Heart right ventricle (tissue), 16 donors: Measurements from ENCODE around the gene MAPRE2. TPM values are rescaled to one million over a fixed set of nuclear protein-coding genes. Genes with fewer than 3 reads are reported as not detected.

Source experiments
- ATAC-seq, 8 donors: fragments of 200-7000 bp; cut with Tn5 transposase; one replicate each; pipeline ENCODE4 v1.9.1; 2020; ENCODE audit warnings: mild to moderate bottlenecking in 8 of 8, moderate library complexity in 8 of 8, moderate number of reproducible peaks in 1 of 8
- DNase-seq, 2 donors: peaks; one replicate each; pipeline ENCODE4 v3.0.0-alpha.2; 2020
- H3K27ac ChIP-seq, 10 donors: fragments of 200-600 bp; sonication (generic) in 2 of 10; one replicate each; pipeline versions ENCODE4 v1.5.0 to v1.8.0; 2020 to 2022; ENCODE audit warnings: mild to moderate bottlenecking in 3 of 10
- H3K27me3 ChIP-seq, 7 donors: fragments of 200-600 bp; one replicate each; pipeline ENCODE4 v1.8.0; 2021 to 2022; ENCODE audit warnings: mild to moderate bottlenecking in 2 of 7
- H3K36me3 ChIP-seq, 9 donors: fragments of 200-600 bp; sonication (generic) in 1 of 9; one replicate each; pipeline versions ENCODE4 v1.5.0 to v1.8.0; 2020 to 2022; ENCODE audit warnings: mild to moderate bottlenecking in 2 of 9
- H3K4me1 ChIP-seq, 9 donors: fragments of 200-600 bp; sonication (generic) in 1 of 9; one replicate each; pipeline versions ENCODE4 v1.5.0 to v1.8.0; 2020 to 2022; ENCODE audit warnings: mild to moderate bottlenecking in 4 of 9
- H3K4me3 ChIP-seq, 10 donors: fragments of 200-600 bp; sonication (generic) in 2 of 10; one replicate each; pipeline versions ENCODE4 v1.5.0 to v1.8.0; 2020 to 2022; ENCODE audit warnings: mild to moderate bottlenecking in 7 of 10, moderate library complexity in 2 of 10
- H3K9me3 ChIP-seq, 11 donors: fragments of 200-600 bp in 10 of 11; sonication (generic) in 2 of 11; one replicate each; pipeline versions ENCODE4 v1.5.0 to v1.8.0; 2013 to 2022; ENCODE audit warnings: mild to moderate bottlenecking in 2 of 11, control low read depth in 1 of 11, moderate library complexity in 1 of 11
- WGBS, 2 donors: extraction: QIAGEN DNeasy Blood & Tissue Kit; methylation state at CpG; one replicate each; pipeline ENCODE4 v1.1.7; 2013; ENCODE audit warnings: inconsistent platforms in 1 of 2; 5-methylcytosine and 5-hydroxymethylcytosine counted together
- intact Hi-C, 10 donors: fragments of 100-400 bp; cut with DNase I; formaldehyde crosslinking; loops; one replicate each; pipeline versions ENCODE4 v1.11.1 to v1.14.2; 2022
- polyA plus RNA-seq, 2 donors: library from polyadenylated mRNA; stranded (reverse); fragments of 200-250 nt; gene quantifications; one replicate each; pipeline ENCODE4 v1.2.3, GENCODE V29; 2013
- total RNA-seq, 10 donors: library from RNA; stranded (reverse); fragmentation: NEBNext Ultra II Directional in 3 of 10; extraction: Animal tissue kit (Norgen Biotek cat#: 25700) in 3 of 10; gene quantifications; one replicate each; pipeline versions ENCODE4 v1.2.1 to v1.2.4, GENCODE V29; 2021 to 2023
- TF ChIP-seq, protein P1 (sequence below), 9 donors: fragments of 200-600 bp; sonication (generic) in 2 of 9; IDR thresholded peaks; one replicate each; pipeline versions ENCODE4 v1.5.0 to v1.8.0; 2021 to 2022; ENCODE audit warnings: antibody characterized with exemption in 9 of 9, mild to moderate bottlenecking in 5 of 9, moderate library complexity in 1 of 9
- donor health status: Arrhythmogenic right ventricular cardiomyopathy.
- donor health status: ischemic (EF 13 %, LVEDD 7.1; RV severe dilation, severe dysfunction).
- donor health status: healthy with polysubstance abuse.
- donor health status: DM: no; HTN: yes; CAD: no.
- donor health status: DM: no; HTN: no; CAD: no.
- donor health status: ischemic (EF 25% LVEDD 6.9; RV normal size, moderate dysfunction).
- donor health status: ischemic (EF 25% LVEDD 5.7; RV mildly dilated, moderate dysfunction).
- donor health status: healthy.
- donor health status: DM: yes; HTN: yes; CAD: no.
- donor health status: Ischemic cardiomyopathy.
- donor health status: ischemic (EF 35%, LVEDD 5.7; RV mildly dilated, moderate dysfunction).
- donor health status: nonischemic (EF 11% LVEDD 7.7; RV severe dilation, severe dysfunction).
- donor health status: DM: yes; HTN: yes; CAD: no.
- donor health status: PGD.
- donor health status: ischemic (EF 29% LVEDD 5.4; RV normal size, mild dysfunction).
- donor health status: nonischemic (EF 23%, LVEDD 6.1; RV moderate dilation, normal function).

MAPRE2 gene
- total and polyA plus RNA-seq, 12 donors, result 31.7 to 211 (median 130) TPM

DNA sequence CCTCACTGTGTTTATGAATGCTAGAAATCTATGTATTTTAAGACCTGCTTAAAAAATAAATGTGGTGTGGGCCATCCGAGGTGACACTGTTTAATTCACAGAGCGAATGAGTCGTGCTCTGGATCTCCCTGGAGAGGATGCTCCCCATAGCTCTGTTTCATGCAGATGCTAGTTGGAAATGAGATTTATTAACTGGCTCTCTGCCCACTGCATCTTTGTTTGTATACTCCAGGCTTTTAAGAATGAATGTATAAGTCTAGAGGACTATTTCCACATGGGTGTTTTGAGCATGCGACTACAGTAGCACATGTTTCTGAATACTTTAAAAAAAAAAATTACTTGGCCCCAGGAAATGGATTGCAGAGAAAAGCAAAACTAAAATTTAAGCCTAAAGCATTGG lies 3.9 kb downstream of the MAPRE2 start:
- Histone ChIP-seq H3K27me3 (no peaks in the 10 kb centered on the region), H3K27ac (peak overlapping the region in 7 of 10 donors; percentile 49 to 92 (median 88)), H3K4me1 (peaks cover 13 to 88% (median 71%) of the 10 kb centered on the region in 9 donors), H3K9me3 (no peaks in the 10 kb centered on the region), H3K36me3 (no peaks in the 10 kb centered on the region), H3K4me3 (peak overlapping the region in 5 of 10 donors; percentile 15 to 71 (median 24))
- DNase-seq, result no peak
- WGBS, 2 donors, result 13 to 14% methylated on average over 4 of the region's 4 CpGs
- TF ChIP-seq, protein P1, sequence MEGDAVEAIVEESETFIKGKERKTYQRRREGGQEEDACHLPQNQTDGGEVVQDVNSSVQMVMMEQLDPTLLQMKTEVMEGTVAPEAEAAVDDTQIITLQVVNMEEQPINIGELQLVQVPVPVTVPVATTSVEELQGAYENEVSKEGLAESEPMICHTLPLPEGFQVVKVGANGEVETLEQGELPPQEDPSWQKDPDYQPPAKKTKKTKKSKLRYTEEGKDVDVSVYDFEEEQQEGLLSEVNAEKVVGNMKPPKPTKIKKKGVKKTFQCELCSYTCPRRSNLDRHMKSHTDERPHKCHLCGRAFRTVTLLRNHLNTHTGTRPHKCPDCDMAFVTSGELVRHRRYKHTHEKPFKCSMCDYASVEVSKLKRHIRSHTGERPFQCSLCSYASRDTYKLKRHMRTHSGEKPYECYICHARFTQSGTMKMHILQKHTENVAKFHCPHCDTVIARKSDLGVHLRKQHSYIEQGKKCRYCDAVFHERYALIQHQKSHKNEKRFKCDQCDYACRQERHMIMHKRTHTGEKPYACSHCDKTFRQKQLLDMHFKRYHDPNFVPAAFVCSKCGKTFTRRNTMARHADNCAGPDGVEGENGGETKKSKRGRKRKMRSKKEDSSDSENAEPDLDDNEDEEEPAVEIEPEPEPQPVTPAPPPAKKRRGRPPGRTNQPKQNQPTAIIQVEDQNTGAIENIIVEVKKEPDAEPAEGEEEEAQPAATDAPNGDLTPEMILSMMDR (IDR thresholded peaks at IDR 0.05), result no peak
- intact Hi-C loops, result no loop called here
- ATAC-seq, result no peak

DNA sequence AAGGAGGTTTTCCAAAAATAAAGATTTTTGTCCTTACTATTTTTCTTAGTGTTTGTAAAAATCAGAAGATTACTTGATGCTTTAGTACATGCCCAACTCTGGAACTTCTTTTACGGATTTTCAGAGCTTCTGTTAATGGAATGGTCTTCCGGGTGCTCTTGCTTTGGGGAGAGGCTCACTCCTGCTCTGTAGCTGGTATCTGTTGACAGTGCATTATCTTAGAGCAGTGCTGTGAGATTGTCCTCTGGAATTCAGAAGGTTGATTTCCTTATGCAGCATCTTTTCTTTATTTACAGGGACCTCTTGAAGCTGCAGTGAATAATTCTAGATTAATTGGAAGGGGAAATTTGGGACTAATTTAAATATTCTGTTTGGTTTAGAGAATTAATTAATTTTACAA lies 4.6 kb downstream of the MAPRE2 start:
- 29 to 41% methylated on average over 2 of the region's 2 CpGs for WGBS, 2 donors
- no peaks in the 10 kb centered on the region for H3K36me3 ChIP-seq
- peaks cover 15 to 89% (median 77%) of the 10 kb centered on the region in 9 donors for H3K4me1 ChIP-seq
- TF ChIP-seq, protein P1 (IDR thresholded peaks at IDR 0.05), result no peak
- ATAC-seq (no peak), DNase-seq (no peak)
- peak overlapping the region in 8 of 10 donors; percentile 21 to 91 (median 86) for H3K27ac ChIP-seq
- H3K27me3 ChIP-seq, result no peaks in the 10 kb centered on the region
- peak overlapping the region in 6 of 10 donors; percentile 4 to 71 (median 18) for H3K4me3 ChIP-seq
- H3K9me3 ChIP-seq, result no peaks in the 10 kb centered on the region
- intact Hi-C loops, result no loop called here

DNA sequence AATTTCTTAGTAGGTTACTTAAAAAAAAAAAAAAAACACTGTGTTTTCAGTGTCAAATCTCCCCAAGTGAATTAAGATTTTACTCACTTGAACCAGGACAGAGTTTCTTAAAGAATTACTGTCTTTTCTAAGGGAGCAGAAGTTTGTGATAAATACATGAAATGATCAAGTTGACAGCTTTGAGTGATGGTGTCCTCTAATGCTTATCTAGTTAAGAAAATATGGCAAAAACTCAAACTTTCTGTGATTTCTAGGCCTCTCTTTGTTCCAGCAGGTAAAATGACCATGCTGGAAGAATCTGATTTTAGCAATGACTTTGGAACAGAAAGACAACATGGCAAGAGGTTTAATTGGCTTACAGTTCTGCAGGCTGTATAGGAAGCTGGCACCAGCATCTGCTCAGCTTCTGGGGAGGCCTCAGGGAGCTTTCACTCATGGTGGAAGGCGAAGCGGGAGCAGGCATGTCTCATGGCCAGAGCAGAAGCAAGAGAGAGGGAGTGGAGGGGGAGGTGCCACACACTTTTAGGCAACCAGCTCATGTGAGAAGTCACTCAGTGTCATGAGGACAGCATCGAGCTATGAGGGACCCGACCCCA lies 6.6 kb downstream of the MAPRE2 start:
- no peak for ATAC-seq
- intact Hi-C loops, result no loop called here

DNA sequence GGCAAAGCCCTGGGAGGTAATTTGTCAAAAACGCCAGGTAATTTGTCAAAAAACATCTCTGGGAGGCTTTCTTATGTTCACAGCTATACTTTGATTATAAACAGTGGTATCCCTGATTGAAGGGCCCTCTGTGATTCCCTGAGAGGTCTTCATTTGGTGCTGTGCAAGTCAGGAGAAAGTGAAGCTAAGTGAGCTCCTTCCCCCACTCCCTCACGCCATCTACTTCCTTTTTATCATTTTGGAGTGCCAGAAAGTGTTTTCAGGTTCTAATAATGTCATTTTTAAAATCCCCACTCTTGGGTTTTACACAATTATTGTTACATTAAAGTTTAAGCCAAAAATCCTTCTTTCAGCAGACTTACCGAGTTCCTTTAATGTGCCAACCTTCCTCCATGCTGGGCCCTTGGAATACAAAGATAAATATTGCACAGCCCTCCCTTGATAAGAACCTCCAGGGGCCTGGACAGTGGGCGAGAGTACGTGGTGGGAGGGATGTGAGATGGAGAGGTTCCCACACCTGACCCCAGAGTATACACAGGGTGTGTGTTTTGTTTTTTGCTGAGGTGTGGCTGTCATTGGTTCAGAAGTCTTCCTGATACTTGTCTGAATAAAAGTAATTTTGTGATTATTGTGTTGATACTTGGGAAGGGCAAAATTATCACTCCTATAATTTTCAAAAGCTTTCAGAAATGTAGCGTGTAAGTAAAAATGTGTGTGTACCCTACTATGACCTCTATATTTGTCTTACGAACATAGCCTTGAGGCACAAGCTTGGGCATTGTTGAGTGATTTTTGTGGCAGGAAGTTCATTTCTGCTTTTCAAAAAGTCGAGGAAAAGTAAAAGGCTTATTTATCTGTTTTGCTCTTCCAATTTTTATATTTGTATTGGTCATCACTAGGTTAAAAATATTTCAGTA lies 8.2 kb downstream of the MAPRE2 start:
- Histone ChIP-seq H3K9me3 (no peaks in the 10 kb centered on the region), H3K27me3 (no peaks in the 10 kb centered on the region), H3K4me3 (peak overlapping the region in 1 of 10 donors; percentile 10), H3K27ac (peak overlapping the region in 9 of 10 donors; percentile 35 to 82 (median 68)), H3K36me3 (no peaks in the 10 kb centered on the region), H3K4me1 (peaks cover 22 to 100% (median 79%) of the 10 kb centered on the region in 9 donors)
- intact Hi-C loops, result no loop called here
- TF ChIP-seq, protein P1 (IDR thresholded peaks at IDR 0.05), result no peak
- ATAC-seq (no peak), DNase-seq (no peak)
- WGBS, 2 donors, result 50 to 51% methylated on average over 8 of the region's 8 CpGs

More for the DNA sequence above, 6.6 kb downstream of the MAPRE2 start:
- Histone ChIP-seq H3K9me3 (no peaks in the 10 kb centered on the region), H3K27ac (peak overlapping the region in 2 of 10 donors; percentile 5 to 85), H3K36me3 (no peaks in the 10 kb centered on the region), H3K4me1 (peaks cover 21 to 100% (median 86%) of the 10 kb centered on the region in 9 donors), H3K4me3 (no peak overlapping the region), H3K27me3 (no peaks in the 10 kb centered on the region)
- TF ChIP-seq, protein P1 (IDR thresholded peaks at IDR 0.05), result no peak
- DNase-seq, result no peak
- 94 to 98% methylated on average over 4 of the region's 4 CpGs for WGBS, 2 donors
